Measurements from ENCODE around the gene FAM204A.

DNA sequence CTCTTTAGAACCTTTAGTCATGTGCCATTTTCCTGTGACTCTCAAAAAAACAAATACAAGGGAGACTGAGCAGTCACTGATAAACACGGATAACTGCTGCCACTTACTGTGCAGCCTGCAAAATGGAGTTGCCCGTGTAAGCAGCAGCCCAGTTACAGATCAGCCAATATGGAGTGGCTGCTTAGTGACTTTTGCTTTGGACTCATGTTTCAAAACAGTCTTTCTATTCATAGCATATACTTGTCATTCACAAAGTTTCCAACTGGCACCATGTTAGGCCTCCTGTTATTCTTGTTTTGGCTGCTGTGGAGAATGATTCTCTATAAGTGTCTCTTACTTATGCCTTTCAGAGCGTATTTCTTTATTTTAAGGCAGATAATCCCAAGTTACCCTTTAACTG, 3.0 kb downstream of the FAM204A start:
- TF ChIP-seq POLR2A (IDR thresholded peaks at IDR 0.05; ENCODE audit: low read length): no peak
- no peak for TF ChIP-seq GATA1 (IDR thresholded peaks at IDR 0.05; ENCODE audit: low read depth, low read length)
